LHCN-M2 (cell line): ENCODE data around the gene PIK3R2. TPM values are rescaled to one million over a fixed set of nuclear protein-coding genes. Genes with fewer than 3 reads are reported as not detected.
"Not testable (repeated sequence)": the region's sequence is repeated elsewhere in the genome, so short reads cannot be mapped to it uniquely, and the experiment has no call there.

Source experiments
- DNase-seq: peaks from one replicate; pipeline ENCODE4 v3.0.0-alpha.2; 2012; ENCODE audit warnings: low read depth
- total RNA-seq: library from RNA; depleted of rRNA; stranded (reverse); fragments of >200 nt; gene quantifications from 2 replicates; pipeline ENCODE4 v1.2.3, GENCODE V29; 2014

PIK3R2 gene
- total RNA-seq, 1 experiment from 2014 or later, result 40.6 TPM

GRCh38 chr19:18155095-18156087 is 2.4 kb downstream of the PIK3R2 start:
- DNase-seq, result no peak

- DNase-seq, result no peak
These were observed 3.3 kb downstream of the PIK3R2 start for GRCh38 chr19:18156268-18156667.

- peak; percentile 69 for DNase-seq
These were observed 4.0 kb downstream of the PIK3R2 start for GRCh38 chr19:18156841-18157464.

- DNase-seq, result peak; percentile 21
These were observed 4.6 kb downstream of the PIK3R2 start for GRCh38 chr19:18157465-18158063.

GRCh38 chr19:18158467-18158866 is 5.5 kb downstream of the PIK3R2 start:
- DNase-seq, result no peak

GRCh38 chr19:18159059-18159616 is 6.2 kb downstream of the PIK3R2 start:
- DNase-seq, result not testable (repeated sequence)

- DNase-seq, result no peak
These were observed 6.8 kb downstream of the PIK3R2 start for GRCh38 chr19:18159810-18160209.

- DNase-seq, result no peak
These were observed 7.6 kb downstream of the PIK3R2 start for GRCh38 chr19:18160493-18160970.

- DNase-seq, result peak; percentile 48
These were observed 8.1 kb downstream of the PIK3R2 start for GRCh38 chr19:18160971-18161635.

GRCh38 chr19:18161636-18162002 is 8.7 kb downstream of the PIK3R2 start:
- DNase-seq, result no peak

- DNase-seq, result no peak
These were observed 11.1 kb downstream of the PIK3R2 start for GRCh38 chr19:18164072-18164471.

GRCh38 chr19:18165794-18166544 is 13.0 kb downstream of the PIK3R2 start:
- no peak for DNase-seq

- no peak for DNase-seq
These were observed 14.0 kb downstream of the PIK3R2 start for GRCh38 chr19:18167011-18167410.

GRCh38 chr19:18167975-18168645 is 15.1 kb downstream of the PIK3R2 start:
- DNase-seq, result peak; percentile 17

GRCh38 chr19:18168673-18169381 is 15.9 kb downstream of the PIK3R2 start:
- no peak for DNase-seq

GRCh38 chr19:18170714-18171255 is 17.8 kb downstream of the PIK3R2 start:
- DNase-seq, result no peak

- DNase-seq, result no peak
These were observed 18.8 kb downstream of the PIK3R2 start for GRCh38 chr19:18171605-18172327.

- no peak for DNase-seq
These were observed 19.5 kb downstream of the PIK3R2 start for GRCh38 chr19:18172331-18173053.
